ENCODE data around the gene KIF13A.
"Not testable (repeated sequence)": the region's sequence is repeated elsewhere in the genome, so short reads cannot be mapped to it uniquely, and the experiment has no call there.

KIF13A gene

DNA sequence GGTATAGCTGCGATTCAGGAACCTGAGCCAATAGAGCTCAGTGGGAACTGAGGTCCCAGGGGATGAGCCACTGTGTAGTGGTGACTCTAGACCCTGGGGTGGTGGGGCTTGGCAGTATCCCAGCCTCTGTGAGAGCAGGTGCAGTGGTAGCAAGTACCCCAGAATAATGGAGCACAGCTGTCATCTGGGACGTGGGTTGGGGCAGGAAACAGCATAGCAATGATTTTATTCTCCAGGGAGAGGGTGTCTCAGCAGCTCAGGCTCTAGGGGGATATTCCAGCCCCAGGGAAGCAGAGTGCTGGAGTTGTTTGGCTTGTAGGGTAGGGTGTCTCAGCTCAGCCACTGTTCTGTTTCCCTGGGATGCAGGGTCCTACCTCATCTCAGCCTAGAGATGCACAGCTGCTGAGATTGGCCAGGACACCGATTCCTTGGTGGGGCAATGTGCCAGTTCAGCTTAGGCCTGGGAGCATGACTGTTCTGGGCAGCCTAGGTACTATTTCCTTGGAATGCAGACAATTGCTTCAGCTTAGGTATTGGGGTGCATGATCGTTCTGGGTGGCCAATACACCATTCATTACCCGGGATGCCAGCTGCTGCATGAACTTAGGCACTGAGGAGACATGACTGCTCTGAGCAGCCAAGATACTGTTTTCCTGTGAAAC, 246.7 kb downstream of the KIF13A start:
- in situ Hi-C loops (cut with MboI; ENCODE audit: low sequenced_read_pairs) = no loop called here

DNA sequence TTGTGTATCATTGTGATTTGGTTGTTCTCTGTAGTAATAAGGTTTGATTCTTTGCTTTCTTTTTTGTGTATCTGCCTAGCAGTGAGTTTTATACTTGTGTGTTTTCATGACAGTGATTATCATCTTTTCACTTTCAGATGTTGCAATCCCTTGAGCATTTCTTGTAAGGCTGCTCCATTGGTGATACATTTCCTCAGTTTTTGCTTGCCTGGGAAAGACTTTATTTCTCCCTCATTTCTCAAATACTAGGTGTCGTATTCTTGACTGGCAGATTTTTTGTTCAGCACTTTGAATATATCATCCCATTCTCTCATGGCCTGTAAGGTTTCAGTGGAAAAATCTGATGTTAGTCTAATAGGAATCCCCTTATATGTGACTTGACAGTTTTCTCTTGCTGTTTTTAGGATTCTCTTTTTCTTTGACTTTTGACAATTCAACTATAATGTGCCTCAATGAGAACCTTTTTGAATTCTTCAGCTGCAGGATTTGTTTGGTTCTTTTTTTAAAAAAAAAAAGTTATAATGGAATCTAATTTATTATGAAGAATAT, 249.7 kb downstream of the KIF13A start:
- in situ Hi-C loops (cut with MboI; ENCODE audit: low sequenced_read_pairs) = no loop called here

DNA sequence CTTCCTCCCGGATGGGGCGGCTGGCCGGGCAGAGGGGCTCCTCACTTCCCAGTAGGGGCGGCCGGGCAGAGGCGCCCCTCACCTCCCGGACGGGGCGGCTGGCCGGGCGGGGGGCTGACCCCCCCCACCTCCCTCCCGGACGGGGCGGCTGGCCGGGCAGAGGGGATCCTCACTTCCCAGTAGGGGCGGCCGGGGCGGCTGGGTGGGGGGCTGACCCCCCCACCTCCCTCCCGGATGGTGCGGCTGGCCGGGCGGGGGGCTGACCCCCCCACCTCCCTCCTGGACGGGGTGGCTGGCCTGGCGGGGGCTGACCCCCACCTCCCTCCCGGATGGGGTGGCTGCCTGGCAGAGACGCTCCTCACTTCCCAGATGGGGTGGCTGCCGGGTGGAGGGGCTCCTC, 252.1 kb downstream of the KIF13A start:
- in situ Hi-C loops (cut with MboI; ENCODE audit: low sequenced_read_pairs) = not testable (repeated sequence)

- in situ Hi-C loops (cut with MboI; ENCODE audit: low sequenced_read_pairs) = no loop called here
Observed at GRCh38 chr6:17730078-17730704, 257.2 kb downstream of the KIF13A start.

DNA sequence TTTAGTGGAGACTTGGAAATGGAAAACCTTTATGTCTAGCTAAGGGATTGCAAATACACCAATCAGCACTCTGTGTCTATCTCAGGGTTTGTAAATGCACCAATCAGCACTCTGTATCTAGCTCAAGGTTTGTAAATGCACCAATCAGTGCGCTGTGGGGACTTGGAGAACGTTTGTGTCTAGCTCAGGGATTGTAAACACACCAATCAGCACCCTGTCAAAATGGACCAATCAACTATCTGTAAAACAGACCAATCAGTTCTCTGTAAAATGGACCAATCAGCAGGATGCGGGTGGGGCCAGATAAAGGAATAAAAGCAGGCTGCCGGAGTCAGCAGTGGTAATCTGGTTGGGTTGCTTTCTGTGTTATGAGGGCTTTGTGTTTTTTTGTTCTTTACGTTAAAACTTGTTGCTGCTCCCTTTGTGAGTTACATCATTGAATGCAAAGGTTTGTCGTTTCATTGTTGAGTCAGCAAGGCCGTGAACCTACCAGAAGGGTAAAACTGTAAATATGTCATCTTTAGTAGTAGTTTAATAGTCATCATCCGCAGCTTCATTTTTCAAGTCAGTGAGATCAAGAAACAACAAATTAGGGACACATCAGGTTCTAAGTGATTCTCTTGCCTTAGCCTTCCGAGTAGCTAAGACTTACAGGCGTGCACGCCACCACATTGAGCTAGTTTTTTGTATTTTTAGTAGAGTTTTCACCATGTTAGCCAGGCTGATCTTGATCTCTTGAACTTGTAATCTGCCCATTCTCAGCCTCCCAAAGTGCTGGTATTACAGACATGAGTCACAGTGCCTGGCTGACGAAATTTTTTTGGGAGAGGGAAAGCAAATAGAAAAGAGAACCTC, 258.0 kb downstream of the KIF13A start:
- in situ Hi-C loops (cut with MboI; ENCODE audit: low sequenced_read_pairs) = no loop called here

DNA sequence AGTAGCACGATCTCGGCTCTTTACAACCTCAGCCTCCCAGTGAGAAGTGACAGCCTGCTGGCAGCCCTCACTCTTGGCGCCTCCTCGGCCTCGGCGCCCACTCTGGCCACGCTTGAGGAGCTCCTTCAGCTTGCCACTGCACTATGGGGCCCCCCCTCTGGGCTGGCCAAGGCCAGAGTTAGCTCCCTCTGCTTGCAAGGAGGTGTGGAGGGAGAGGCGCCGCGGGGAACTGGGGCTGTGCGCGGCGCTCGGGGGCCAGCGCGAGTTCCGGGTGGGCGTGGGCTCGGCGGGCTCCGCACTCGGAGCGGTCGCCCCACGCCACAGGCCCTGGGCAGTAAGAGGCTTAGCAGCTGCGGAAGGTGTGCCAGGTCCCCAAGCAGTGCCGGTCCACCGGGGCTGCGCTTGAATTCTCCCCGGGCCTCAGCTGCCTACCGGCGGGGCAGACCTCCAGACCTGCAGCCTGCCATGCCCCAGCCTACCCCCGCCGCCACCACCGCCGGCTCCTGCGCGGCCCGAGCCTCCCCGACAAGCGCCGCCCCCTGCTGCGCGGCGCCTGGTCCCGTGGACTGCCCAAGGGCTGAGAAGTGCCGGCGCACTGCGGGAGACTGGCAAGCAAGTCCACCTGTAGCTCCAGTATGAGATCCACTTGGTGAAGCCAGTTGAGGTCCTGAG, 258.7 kb downstream of the KIF13A start:
- in situ Hi-C loops (cut with MboI; ENCODE audit: low sequenced_read_pairs) = no loop called here

DNA sequence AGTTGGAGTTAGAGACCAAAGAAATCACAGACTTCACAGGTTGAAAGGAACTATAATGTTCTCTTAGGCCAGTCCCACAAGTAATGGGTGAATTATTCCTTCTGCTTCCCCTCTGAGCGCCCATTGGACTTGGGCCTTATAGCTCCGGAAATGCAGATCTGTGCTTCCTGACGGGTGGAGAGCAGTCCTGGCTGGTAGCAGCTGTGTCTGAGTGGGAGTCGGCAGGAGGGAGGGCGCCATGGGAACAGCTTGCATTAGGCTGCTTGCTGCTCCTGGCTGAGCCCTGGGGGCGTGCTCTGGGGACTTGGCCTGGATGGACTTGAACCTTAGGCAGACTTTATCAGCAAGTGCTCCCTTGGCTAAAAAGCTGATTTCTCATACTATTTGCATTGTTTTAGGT, 262.4 kb downstream of the KIF13A start:
- in situ Hi-C loops (cut with MboI; ENCODE audit: low sequenced_read_pairs) = no loop called here

GRCh38 chr6:17724341-17724740, 263.1 kb downstream of the KIF13A start:
- in situ Hi-C loops (cut with MboI; ENCODE audit: low sequenced_read_pairs) = no loop called here

DNA sequence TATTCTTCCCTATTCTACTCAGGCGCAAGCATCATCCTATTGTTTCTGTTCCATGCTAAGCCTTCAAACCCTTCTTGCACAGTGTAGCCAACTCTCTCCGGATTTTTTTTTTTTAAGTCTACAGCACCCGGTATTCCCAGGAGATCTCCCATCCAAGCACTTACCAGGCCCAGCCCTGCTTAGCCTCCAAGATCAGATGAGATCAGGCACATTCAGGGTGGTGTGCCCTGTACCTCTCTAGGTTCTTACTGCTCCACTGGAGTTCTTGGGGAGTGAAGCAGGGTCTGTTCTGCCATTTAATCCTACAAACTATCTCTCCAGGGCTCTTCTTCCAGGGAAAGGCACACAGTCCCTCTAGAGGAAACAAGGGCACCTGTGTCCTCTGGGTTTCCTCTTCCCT, 265.8 kb downstream of the KIF13A start:
- in situ Hi-C loops (cut with MboI; ENCODE audit: low sequenced_read_pairs) = no loop called here

- in situ Hi-C loops (cut with MboI; ENCODE audit: low sequenced_read_pairs) = no loop called here
Observed at GRCh38 chr6:17719323-17720041, 268.0 kb downstream of the KIF13A start.

DNA sequence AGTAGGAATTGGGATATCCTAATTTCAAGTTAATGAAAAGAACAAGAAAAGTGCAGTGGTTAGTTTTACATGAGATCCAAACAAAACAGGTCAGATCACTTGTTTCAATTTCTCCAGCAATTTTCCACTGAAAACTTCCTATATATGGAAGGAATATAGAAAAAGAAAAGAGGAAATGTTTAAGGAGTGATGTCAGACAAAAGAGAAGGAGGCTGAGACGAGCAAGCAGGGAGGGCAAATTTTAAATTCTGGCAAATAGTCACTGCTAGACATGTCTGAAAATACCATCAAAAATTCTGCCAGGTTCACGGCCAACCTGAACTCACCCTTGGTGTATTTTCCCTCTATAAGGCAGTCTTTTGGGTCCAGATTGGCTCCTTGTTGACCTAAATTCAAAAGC, 271.2 kb downstream of the KIF13A start:
- in situ Hi-C loops (cut with MboI; ENCODE audit: low sequenced_read_pairs) = no loop called here

- in situ Hi-C loops (cut with MboI; ENCODE audit: low sequenced_read_pairs) = no loop called here
Observed at GRCh38 chr6:17714879-17715851, 272.3 kb downstream of the KIF13A start.

- in situ Hi-C loops (cut with MboI; ENCODE audit: low sequenced_read_pairs) = no loop called here
Observed at GRCh38 chr6:17714177-17714576, 273.3 kb downstream of the KIF13A start.

DNA sequence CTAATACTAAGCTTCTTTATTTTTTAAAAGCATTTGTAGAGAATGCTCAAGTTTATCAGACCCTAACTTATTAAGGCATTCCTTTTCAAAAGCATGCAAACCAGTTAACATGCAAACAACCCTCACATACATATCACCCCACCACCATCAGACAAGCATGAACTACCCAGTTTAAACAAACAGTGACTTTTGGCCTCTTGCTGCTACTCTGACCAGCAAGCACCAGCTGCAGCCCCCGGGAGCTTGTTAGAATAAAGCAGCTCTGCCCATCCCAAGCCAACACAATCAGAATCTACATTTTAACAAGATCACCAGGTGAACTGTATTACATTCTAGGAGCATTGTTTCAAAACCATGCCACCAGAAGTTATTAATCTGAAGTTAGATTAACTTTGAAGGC, 274.9 kb downstream of the KIF13A start:
- in situ Hi-C loops (cut with MboI; ENCODE audit: low sequenced_read_pairs) = no loop called here

DNA sequence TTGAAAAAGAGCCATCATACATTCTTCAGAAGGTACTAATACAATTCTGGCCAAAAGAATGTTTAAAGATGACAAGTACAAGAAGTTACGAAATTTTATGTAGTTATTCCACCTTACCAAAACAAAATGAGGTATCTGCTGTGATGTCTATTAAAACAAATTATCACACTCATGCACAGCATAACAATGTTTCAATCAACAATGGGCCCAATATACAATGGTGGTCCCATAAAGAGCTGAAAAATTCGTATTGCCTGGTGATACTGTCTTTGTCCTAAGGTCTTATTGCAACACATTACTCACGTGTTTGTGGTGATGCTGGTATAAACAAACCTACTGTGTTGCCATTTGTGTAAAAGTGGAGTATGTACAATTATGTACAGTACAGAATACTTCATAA, 277.1 kb downstream of the KIF13A start:
- in situ Hi-C loops (cut with MboI; ENCODE audit: low sequenced_read_pairs) = no loop called here

DNA sequence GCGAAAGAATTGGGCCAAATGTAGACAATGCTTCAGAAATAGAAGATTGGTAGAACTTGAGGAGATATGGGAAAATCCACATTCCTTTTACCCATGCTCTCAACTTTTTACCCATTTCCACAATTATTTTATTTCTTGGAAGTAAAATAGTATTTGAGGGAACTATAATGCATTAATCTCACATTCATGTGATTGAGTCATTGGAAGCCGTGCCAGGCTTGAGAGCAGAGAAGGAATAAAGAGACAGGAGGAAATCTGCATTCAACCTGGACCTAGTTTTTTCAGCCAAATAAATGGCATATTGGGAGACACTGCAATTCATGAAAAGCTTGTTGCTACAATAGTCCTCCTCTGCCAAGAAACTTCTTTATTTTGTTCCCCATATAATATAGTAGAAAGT, 278.0 kb downstream of the KIF13A start:
- in situ Hi-C loops (cut with MboI; ENCODE audit: low sequenced_read_pairs) = no loop called here

Measured in HL-60/S4 treated with phorbol 12-myristate 13-acetate at 8.2 ng/mL for 4 days and 3 days (cell line).